KG1 (cell line): ENCODE results near the gene SCAPER.
"Not testable (repeated sequence)": the region's sequence is repeated elsewhere in the genome, so short reads cannot be mapped to it uniquely, and the experiment has no call there.

Experiments used
- DNase-seq: peaks from one replicate; lab custom pipeline; 2025; lab: John Stamatoyannopoulos, UW

The SCAPER gene

GRCh38 chr15:76321602-76322001, 583.5 kb downstream of the SCAPER start:
- no peak for DNase-seq

GRCh38 chr15:76321171-76321570, 584.0 kb downstream of the SCAPER start:
- DNase-seq: no peak

DNA sequence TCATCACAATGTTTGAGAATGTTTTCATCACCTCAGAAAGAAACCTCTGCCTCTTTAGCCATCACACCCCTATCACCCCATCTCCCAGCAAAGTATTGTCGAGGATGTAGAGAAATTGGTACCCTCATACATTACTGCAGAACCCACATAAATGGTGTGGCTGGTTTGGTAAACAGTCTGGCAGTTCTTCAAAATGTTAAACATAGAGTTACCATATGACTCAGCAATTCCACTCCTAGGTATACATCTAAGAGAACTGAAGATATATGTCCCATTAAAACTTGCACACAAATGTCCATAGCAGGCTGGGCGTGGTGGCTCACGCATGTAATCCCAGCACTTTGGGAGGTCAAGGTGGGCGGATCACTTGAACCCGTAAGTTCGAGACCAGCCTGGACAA, 585.1 kb downstream of the SCAPER start:
- no peak for DNase-seq

GRCh38 chr15:76313731-76314130, 591.4 kb downstream of the SCAPER start:
- DNase-seq: no peak

GRCh38 chr15:76313175-76313567, 592.0 kb downstream of the SCAPER start:
- DNase-seq: not testable (repeated sequence)

- DNase-seq: no peak
Measured at GRCh38 chr15:76312540-76313174, 592.5 kb downstream of the SCAPER start.

- DNase-seq: peak; percentile 94
Measured at GRCh38 chr15:76311100-76311953, 593.8 kb downstream of the SCAPER start, which contains the start of gene ETFA. Gene ETFA, minus strand, starts transcription at chr15:76311469. Its CDS starts 81 bp downstream, at chr15:76311388.

DNA sequence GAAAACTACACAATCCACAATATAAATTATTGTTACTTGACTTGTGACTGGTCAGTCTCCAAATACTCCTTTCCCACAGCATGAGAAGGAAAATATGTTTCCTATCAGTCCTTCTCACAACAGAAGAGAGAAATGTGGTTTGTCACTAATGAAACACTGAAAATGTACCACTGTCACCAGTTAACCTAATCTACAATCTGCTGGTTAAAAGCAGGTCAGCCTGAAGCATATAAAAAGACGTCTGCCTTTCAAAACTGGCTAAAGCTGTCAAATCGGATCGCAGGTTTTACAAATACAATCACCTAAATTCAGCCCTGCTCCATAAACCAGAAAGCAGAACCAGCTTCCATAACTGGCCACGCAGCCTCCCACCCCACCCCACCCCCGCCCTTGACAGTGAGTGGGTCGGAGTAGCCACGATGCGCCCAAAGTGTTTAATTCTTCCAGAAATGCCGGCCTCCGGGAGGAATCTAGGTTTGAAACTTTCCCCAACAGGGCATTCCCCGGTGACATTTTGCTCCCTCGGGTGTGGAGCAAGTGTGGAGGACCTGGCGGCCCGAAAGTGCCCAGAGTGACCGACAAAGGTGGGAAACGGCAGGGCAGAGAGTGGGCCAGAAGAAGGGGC, 594.6 kb downstream of the SCAPER start:
- DNase-seq: no peak

DNA sequence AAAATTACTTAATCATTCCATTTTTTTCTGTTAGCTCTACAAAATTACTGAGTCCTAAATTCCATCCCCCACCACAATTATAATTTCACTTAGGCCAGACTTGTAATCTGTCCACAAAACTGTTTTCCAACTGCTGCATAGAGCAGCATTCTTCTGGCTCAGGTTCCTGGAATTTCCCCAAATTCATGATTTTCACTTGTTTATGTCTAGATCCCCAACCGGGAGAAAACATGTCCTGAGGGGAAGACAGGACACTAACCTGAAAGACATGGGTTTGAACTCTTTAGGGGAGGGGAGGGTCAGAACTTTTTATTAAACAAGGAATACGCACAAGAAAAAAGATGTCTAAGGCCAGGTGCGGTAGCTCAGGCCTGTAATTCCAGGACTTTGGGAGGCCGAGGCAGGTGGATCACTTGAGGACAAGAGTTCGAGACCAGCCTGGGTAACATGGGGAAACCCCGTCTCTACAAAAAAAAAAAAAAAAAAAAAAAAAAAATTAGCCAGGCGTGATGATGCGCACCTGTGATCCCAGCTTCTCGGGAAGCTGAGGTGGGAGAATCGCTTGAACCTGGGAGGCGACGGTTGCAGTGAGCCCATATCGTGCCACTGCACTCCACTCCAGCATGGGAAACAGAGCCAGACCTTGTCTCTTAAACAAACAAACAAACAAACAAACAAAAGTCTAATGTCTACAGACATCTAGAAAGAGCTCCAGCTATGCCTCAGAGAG, 595.4 kb downstream of the SCAPER start:
- no peak for DNase-seq

DNA sequence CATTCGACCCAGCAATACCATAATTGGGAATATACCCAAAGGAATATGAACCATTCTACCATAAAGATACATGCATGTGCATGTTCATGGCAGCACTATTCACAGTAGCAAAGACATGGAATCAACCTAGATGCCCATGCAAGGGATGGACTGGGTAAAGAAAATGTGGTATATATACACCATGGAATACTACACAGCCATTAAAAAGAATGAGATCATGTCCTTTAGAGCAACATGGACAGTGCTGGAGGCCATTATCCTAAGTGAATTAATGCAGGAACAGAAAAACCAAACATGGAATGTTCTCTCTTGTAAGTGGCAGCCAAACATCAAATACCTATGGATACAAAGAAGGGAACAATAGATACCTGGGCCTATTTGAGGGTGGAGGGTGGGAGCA, 601.2 kb downstream of the SCAPER start:
- DNase-seq: no peak

- DNase-seq: no peak
Measured at GRCh38 chr15:76299786-76300185, 605.4 kb downstream of the SCAPER start.

GRCh38 chr15:76298986-76299385, 606.2 kb downstream of the SCAPER start:
- DNase-seq: no peak

- not testable (repeated sequence) for DNase-seq
Measured at GRCh38 chr15:76297951-76298350, 607.2 kb downstream of the SCAPER start.
